CD14-positive monocyte (primary cell): ENCODE data around the gene PRR23E. TPM values are rescaled to one million over a fixed set of nuclear protein-coding genes. Genes with fewer than 3 reads are reported as not detected.

Experiments
- DNase-seq, 3 donors: peaks; one replicate each; pipeline ENCODE4 v3.0.0-alpha.2; 2011 to 2022
- H2AFZ ChIP-seq: 2 replicates; pipeline ENCODE4 v1.6.0; 2012; ENCODE audit warnings: mild to moderate bottlenecking, low read depth, low read length, inconsistent platforms; ENCODE audit not compliant: insufficient read depth, poor library complexity, severe bottlenecking
- H3K27ac ChIP-seq, 2 donors: 1 replicate in 1 of 2; 2 replicates in 1 of 2; pipeline ENCODE4 v1.5.1; 2012 to 2013; ENCODE audit warnings: low read length in 2 of 2, control low read depth in 1 of 2, inconsistent platforms in 1 of 2, low read depth in 1 of 2, mild to moderate bottlenecking in 1 of 2
- H3K27me3 ChIP-seq, 2 donors: one replicate each; pipeline versions ENCODE4 v1.6.0 to v1.6.1; 2011 to 2013; ENCODE audit warnings: low read length in 2 of 2; ENCODE audit not compliant: control insufficient read depth in 2 of 2, insufficient read depth in 2 of 2
- H3K36me3 ChIP-seq, 2 donors: replicated peaks in 1 of 2; 1 replicate in 1 of 2; 2 replicates in 1 of 2; pipeline versions ENCODE4 v1.5.1 to v1.6.1; 2012 to 2013; ENCODE audit warnings: low read length in 2 of 2, control low read depth in 1 of 2, inconsistent platforms in 1 of 2, mild to moderate bottlenecking in 1 of 2; ENCODE audit not compliant: insufficient read depth in 2 of 2, control insufficient read depth in 1 of 2
- H3K4me1 ChIP-seq, 2 donors: 1 replicate in 1 of 2; 2 replicates in 1 of 2; pipeline versions ENCODE4 v1.5.1 to v1.6.1; 2012 to 2013; ENCODE audit warnings: low read length in 2 of 2, control low read depth in 1 of 2, inconsistent platforms in 1 of 2, mild to moderate bottlenecking in 1 of 2, moderate library complexity in 1 of 2; ENCODE audit not compliant: insufficient read depth in 2 of 2, control insufficient read depth in 1 of 2
- H3K4me2 ChIP-seq: replicated peaks from 2 replicates; pipeline ENCODE3; 2012; ENCODE audit warnings: low read length, moderate library complexity, mild to moderate bottlenecking; ENCODE audit not compliant: poor library complexity, severe bottlenecking; ENCODE audit errors: extremely low read depth
- H3K4me3 ChIP-seq, 3 experiments: fragments of 200-600 bp in 1 of 3; sonication (generic) in 1 of 3; replicated peaks in 1 of 3; 1 replicate in 2 of 3; 2 replicates in 1 of 3; pipeline ENCODE4 v1.5.1; 2011 to 2013; ENCODE audit warnings: low read length in 3 of 3, mild to moderate bottlenecking in 3 of 3, control low read depth in 2 of 3, low read depth in 2 of 3, inconsistent platforms in 1 of 3, moderate library complexity in 1 of 3
- H3K79me2 ChIP-seq: 2 replicates; pipeline ENCODE4 v1.6.0; 2012; ENCODE audit warnings: mild to moderate bottlenecking, control low read depth, inconsistent platforms, low read length, moderate library complexity; ENCODE audit not compliant: insufficient read depth
- H3K9ac ChIP-seq: 2 replicates; pipeline ENCODE4 v1.6.0; 2017; ENCODE audit warnings: low read length, mild to moderate bottlenecking; ENCODE audit not compliant: insufficient read depth, poor library complexity, severe bottlenecking
- H3K9me3 ChIP-seq, 2 donors: replicated peaks in 1 of 2; 1 replicate in 1 of 2; 2 replicates in 1 of 2; pipeline versions ENCODE4 v1.5.1 to v1.6.1; 2012 to 2013; ENCODE audit warnings: low read length in 2 of 2, control low read depth in 1 of 2; ENCODE audit not compliant: control insufficient read depth in 1 of 2, insufficient read depth in 1 of 2
- H4K20me1 ChIP-seq: 2 replicates; pipeline ENCODE4 v1.6.0; 2012; ENCODE audit warnings: mild to moderate bottlenecking, low read length, control low read depth, moderate library complexity; ENCODE audit not compliant: insufficient read depth
- H3K27ac Mint-ChIP-seq, 7 donors: one replicate each; pipeline ENCODE4 v1.8.0; 2020; ENCODE audit warnings: mild to moderate bottlenecking in 7 of 7, mixed read lengths in 7 of 7, moderate library complexity in 6 of 7, inconsistent platforms in 2 of 7
- H3K27me3 Mint-ChIP-seq, 3 donors: one replicate each; pipeline ENCODE4 v1.8.0; 2021 to 2022; ENCODE audit warnings: low read depth in 3 of 3, mild to moderate bottlenecking in 3 of 3, mixed read lengths in 3 of 3, moderate library complexity in 3 of 3, inconsistent platforms in 1 of 3
- H3K36me3 Mint-ChIP-seq, 2 donors: one replicate each; pipeline ENCODE4 v1.8.0; 2020; ENCODE audit warnings: mixed read lengths in 2 of 2, inconsistent platforms in 1 of 2, mild to moderate bottlenecking in 1 of 2
- H3K4me1 Mint-ChIP-seq: one replicate; pipeline ENCODE4 v1.8.0; 2020; ENCODE audit warnings: mild to moderate bottlenecking, mixed read lengths
- H3K4me3 Mint-ChIP-seq, 2 donors: one replicate each; pipeline ENCODE4 v1.8.0; 2020; ENCODE audit warnings: mild to moderate bottlenecking in 2 of 2, mixed read lengths in 2 of 2, moderate library complexity in 1 of 2
- H3K9me3 Mint-ChIP-seq, 7 donors: one replicate each; pipeline ENCODE4 v1.8.0; 2020 to 2022; ENCODE audit warnings: mixed read lengths in 7 of 7, mild to moderate bottlenecking in 6 of 7, moderate library complexity in 6 of 7, inconsistent platforms in 2 of 7
- WGBS: methylation state at CpG from one replicate; pipeline ENCODE4 v1.1.5; 2013; ENCODE audit warnings: missing lambda C conversion rate; ENCODE audit not compliant: insufficient coverage; 5-methylcytosine and 5-hydroxymethylcytosine counted together
- intact Hi-C, 2 donors: fragments of 100-400 bp; cut with micrococcal nuclease; formaldehyde crosslinking; loops; one replicate each; pipeline versions ENCODE4 v1.15.0 to v1.15.1; 2023
- polyA plus RNA-seq, 3 donors: library from polyadenylated mRNA; depleted of rRNA in 1 of 3; unstranded in 2 of 3; stranded (reverse) in 1 of 3; fragments of 300-500 nt in 2 of 3; fragments of >200 nt in 1 of 3; fragmentation: Illumina TruSeq in 2 of 3; gene quantifications; 1 replicate in 2 of 3; 2 replicates in 1 of 3; pipeline ENCODE4 v1.2.3, GENCODE V29; 2012 to 2021
- TF ChIP-seq, protein P1 (sequence below): fragments of 200-600 bp; IDR thresholded peaks from one replicate; pipeline ENCODE4 v1.8.0; 2022; ENCODE audit warnings: antibody characterized with exemption, mild to moderate bottlenecking

The PRR23E gene
- polyA plus RNA-seq, 3 donors = not detected

DNA sequence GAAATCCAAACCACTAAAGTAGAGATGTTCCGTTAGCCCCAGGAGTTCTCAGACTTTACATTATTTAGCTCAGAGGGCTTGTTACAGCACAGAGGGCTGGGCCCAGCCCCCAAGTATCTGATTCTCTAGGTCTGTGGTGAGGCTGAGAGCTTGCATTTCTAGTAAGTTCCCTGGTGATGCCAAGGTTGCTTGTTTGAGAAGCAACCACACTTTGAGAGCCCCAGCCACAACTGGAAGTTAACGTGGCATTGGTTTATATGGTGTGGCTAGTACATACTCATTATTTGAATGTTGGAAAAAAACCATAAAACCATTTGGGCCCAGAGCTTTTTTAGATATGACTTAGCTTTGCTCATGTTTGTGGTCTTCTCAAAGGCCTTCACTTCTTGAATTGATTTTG, 35.9 kb downstream of the PRR23E start:
- WGBS = 80% methylated on average over 1 of the region's 2 CpGs
- Mint-ChIP-seq H3K9me3 (peaks cover 4 to 26% (median 16%) of the 10 kb centered on the region in 7 donors), H3K27ac (no peak overlapping the region), H3K4me1 (peaks cover 15% of the 10 kb centered on the region), H3K36me3 (peaks cover 0 to 6% of the 10 kb centered on the region in 2 donors), H3K4me3 (no peak overlapping the region), H3K27me3 (peaks cover 0 to 2% (median under 1%) of the 10 kb centered on the region in 3 donors)
- Histone ChIP-seq H3K9ac (no peak overlapping the region), H3K4me2 (no peak overlapping the region), H3K27ac (no peak overlapping the region), H4K20me1 (no peaks in the 10 kb centered on the region), H2AFZ (no peak overlapping the region), H3K36me3 (no peaks in the 10 kb centered on the region), H3K4me1 (peaks cover 24 to 33% of the 10 kb centered on the region in 2 donors), H3K9me3 (peaks cover 0 to 8% of the 10 kb centered on the region in 2 donors), H3K79me2 (no peaks in the 10 kb centered on the region), H3K4me3 (no peak overlapping the region), H3K27me3 (no peaks in the 10 kb centered on the region)
- intact Hi-C loops = no loop called here
- no peak for DNase-seq
- TF ChIP-seq, protein P1, sequence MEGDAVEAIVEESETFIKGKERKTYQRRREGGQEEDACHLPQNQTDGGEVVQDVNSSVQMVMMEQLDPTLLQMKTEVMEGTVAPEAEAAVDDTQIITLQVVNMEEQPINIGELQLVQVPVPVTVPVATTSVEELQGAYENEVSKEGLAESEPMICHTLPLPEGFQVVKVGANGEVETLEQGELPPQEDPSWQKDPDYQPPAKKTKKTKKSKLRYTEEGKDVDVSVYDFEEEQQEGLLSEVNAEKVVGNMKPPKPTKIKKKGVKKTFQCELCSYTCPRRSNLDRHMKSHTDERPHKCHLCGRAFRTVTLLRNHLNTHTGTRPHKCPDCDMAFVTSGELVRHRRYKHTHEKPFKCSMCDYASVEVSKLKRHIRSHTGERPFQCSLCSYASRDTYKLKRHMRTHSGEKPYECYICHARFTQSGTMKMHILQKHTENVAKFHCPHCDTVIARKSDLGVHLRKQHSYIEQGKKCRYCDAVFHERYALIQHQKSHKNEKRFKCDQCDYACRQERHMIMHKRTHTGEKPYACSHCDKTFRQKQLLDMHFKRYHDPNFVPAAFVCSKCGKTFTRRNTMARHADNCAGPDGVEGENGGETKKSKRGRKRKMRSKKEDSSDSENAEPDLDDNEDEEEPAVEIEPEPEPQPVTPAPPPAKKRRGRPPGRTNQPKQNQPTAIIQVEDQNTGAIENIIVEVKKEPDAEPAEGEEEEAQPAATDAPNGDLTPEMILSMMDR = no peak

GRCh38 chr3:127233371-127233770, 40.4 kb downstream of the PRR23E start:
- intact Hi-C loops = no loop called here
- Histone ChIP-seq H3K9me3 (no peaks in the 10 kb centered on the region), H2AFZ (no peak overlapping the region), H3K27me3 (no peaks in the 10 kb centered on the region), H3K4me2 (no peak overlapping the region), H3K9ac (no peak overlapping the region), H3K4me1 (no peaks in the 10 kb centered on the region), H3K36me3 (no peaks in the 10 kb centered on the region), H4K20me1 (no peaks in the 10 kb centered on the region), H3K79me2 (no peaks in the 10 kb centered on the region), H3K27ac (no peak overlapping the region), H3K4me3 (no peak overlapping the region)
- Mint-ChIP-seq H3K4me1 (peaks cover 2% of the 10 kb centered on the region), H3K27me3 (peaks cover 0 to 5% (median 2%) of the 10 kb centered on the region in 3 donors), H3K27ac (no peak overlapping the region), H3K4me3 (no peak overlapping the region), H3K9me3 (peaks cover 1 to 10% (median 2%) of the 10 kb centered on the region in 7 donors), H3K36me3 (no peaks in the 10 kb centered on the region)
- no peak for DNase-seq
- no CpG with 5 or more reads among the region's 3 CpGs for WGBS
- TF ChIP-seq, protein P1 = no peak
